Measurements from ENCODE around the gene TMBIM6. TPM values are rescaled to one million over a fixed set of nuclear protein-coding genes. Genes with fewer than 3 reads are reported as not detected.
A peak's percentile ranks its signal among the peaks of the same experiment; 100 is the strongest.

The TMBIM6 gene
- total and polyA plus RNA-seq, 9 of the 15 experiments (the other 6 are each of a cell fraction or from before 2014, with no cell fraction given), result 147 to 1,288 (median 352) TPM

- TF ChIP-seq, protein P1, sequence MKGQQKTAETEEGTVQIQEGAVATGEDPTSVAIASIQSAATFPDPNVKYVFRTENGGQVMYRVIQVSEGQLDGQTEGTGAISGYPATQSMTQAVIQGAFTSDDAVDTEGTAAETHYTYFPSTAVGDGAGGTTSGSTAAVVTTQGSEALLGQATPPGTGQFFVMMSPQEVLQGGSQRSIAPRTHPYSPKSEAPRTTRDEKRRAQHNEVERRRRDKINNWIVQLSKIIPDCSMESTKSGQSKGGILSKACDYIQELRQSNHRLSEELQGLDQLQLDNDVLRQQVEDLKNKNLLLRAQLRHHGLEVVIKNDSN (CRISPR knock-in tag; IDR thresholded peaks at IDR 0.05), result no peak; the same call in 1 of the 2 replicates
- no peak for TF ChIP-seq NFATC3 (IDR thresholded peaks at IDR 0.05)
- no peak for TF ChIP-seq NUFIP1 (IDR thresholded peaks at IDR 0.05; ENCODE audit: partially characterized antibody)
- peak; percentile 48 for TF ChIP-seq EP300 (IDR thresholded peaks at IDR 0.05; ENCODE audit: low read length)
- TF ChIP-seq, protein P2, sequence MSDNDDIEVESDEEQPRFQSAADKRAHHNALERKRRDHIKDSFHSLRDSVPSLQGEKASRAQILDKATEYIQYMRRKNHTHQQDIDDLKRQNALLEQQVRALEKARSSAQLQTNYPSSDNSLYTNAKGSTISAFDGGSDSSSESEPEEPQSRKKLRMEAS (CRISPR knock-in tag; IDR thresholded peaks at IDR 0.05), result peak; percentile 7; the same call in 1 of the 2 replicates
- TF ChIP-seq ZNF699 (CRISPR knock-in tag; IDR thresholded peaks at IDR 0.05; ENCODE audit: insufficient replicate concordance), result no peak
- TF ChIP-seq RBM15 (IDR thresholded peaks at IDR 0.05; ENCODE audit: insufficient read depth, low read length), result no peak
- TF ChIP-seq, protein P3, sequence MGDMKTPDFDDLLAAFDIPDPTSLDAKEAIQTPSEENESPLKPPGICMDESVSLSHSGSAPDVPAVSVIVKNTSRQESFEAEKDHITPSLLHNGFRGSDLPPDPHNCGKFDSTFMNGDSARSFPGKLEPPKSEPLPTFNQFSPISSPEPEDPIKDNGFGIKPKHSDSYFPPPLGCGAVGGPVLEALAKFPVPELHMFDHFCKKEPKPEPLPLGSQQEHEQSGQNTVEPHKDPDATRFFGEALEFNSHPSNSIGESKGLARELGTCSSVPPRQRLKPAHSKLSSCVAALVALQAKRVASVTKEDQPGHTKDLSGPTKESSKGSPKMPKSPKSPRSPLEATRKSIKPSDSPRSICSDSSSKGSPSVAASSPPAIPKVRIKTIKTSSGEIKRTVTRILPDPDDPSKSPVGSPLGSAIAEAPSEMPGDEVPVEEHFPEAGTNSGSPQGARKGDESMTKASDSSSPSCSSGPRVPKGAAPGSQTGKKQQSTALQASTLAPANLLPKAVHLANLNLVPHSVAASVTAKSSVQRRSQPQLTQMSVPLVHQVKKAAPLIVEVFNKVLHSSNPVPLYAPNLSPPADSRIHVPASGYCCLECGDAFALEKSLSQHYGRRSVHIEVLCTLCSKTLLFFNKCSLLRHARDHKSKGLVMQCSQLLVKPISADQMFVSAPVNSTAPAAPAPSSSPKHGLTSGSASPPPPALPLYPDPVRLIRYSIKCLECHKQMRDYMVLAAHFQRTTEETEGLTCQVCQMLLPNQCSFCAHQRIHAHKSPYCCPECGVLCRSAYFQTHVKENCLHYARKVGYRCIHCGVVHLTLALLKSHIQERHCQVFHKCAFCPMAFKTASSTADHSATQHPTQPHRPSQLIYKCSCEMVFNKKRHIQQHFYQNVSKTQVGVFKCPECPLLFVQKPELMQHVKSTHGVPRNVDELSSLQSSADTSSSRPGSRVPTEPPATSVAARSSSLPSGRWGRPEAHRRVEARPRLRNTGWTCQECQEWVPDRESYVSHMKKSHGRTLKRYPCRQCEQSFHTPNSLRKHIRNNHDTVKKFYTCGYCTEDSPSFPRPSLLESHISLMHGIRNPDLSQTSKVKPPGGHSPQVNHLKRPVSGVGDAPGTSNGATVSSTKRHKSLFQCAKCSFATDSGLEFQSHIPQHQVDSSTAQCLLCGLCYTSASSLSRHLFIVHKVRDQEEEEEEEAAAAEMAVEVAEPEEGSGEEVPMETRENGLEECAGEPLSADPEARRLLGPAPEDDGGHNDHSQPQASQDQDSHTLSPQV (IDR thresholded peaks at IDR 0.05), result 0 out of 2 replicates have a peak, but pooled peaks have one; percentile 27
- 0 out of 2 replicates have a peak, but pooled peaks have one; percentile 4 for TF ChIP-seq ZZZ3 (IDR thresholded peaks at IDR 0.05)
- TF ChIP-seq KDM1A (IDR thresholded peaks at IDR 0.05), result no peak
- TF ChIP-seq ZFP36 (IDR thresholded peaks at IDR 0.05; ENCODE audit: low read depth, low read length, partially characterized antibody), result peak; percentile 26
- no peak for TF ChIP-seq ZC3H4 (CRISPR knock-in tag; IDR thresholded peaks at IDR 0.05; ENCODE audit: borderline replicate concordance)
- TF ChIP-seq HBP1 (CRISPR knock-in tag; IDR thresholded peaks at IDR 0.05), result peak; percentile 72; the same call in 1 of the 2 replicates
- no peak for TF ChIP-seq IRF9 (tag; IDR thresholded peaks at IDR 0.05)
- TF ChIP-seq ERF (CRISPR knock-in tag; IDR thresholded peaks at IDR 0.05), result peak; percentile 88
- peak; percentile 75 for TF ChIP-seq VEZF1 (CRISPR knock-in tag; IDR thresholded peaks at IDR 0.05)
Observed at GRCh38 chr12:49740930-49741881, at the start of gene TMBIM6 (continued).

Data from K562 (cell line).